Stromal cell of bone marrow (primary cell): ENCODE results near the gene PLEKHH1.

Source experiments
- DNase-seq: peaks from one replicate; pipeline ENCODE4 v3.0.0-alpha.2; 2012; ENCODE audit warnings: low read depth

PLEKHH1 gene

DNA sequence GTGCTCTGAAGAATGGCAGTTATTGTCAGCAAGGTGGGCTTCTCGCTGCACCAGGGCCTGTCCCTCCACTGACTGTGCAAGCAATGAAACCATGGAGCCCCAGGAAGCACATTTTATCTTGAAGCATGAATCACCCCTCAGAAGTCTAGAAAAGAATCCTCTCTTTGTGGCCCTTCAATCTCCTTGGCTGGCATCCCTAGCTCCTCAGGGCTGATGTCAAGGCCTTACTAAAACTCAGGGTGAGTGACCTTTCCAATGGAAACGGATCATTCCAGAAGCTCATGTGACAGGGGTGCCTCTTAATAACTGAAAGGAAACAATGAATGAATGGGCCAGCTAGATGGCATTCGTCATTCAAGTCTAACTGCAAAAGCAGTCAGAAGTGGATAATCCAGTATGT is 22.3 kb upstream of the PLEKHH1 start:
- DNase-seq: no peak

GRCh38 chr14:67512463-67513310 is 20.4 kb upstream of the PLEKHH1 start:
- no peak for DNase-seq

GRCh38 chr14:67513631-67514108 is 19.4 kb upstream of the PLEKHH1 start:
- no peak for DNase-seq

DNA sequence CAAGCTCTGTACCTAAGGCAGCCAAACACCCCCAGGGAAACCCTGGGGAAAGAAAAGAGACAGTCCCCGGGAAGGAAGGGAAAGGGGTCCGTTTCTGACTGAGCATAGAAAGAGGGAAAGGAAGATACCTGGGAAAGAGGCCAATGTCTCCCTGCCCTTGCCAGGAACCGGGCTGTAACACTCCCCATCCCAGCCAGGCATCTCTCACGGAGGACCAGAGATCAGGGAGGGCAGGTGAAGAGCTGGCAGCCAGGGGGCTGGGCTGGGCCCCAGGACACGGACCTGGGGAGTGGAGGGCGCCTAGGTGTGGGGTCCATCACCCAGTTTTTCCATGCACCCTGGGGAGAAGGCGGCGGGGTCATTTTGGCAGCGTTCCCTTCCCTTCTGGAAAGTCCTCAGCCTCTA is 18.9 kb upstream of the PLEKHH1 start:
- DNase-seq: no peak

- DNase-seq: peak; percentile 13
Measured at GRCh38 chr14:67514650-67515385, 18.3 kb upstream of the PLEKHH1 start.

- DNase-seq: no peak
Measured at GRCh38 chr14:67515386-67516079, 17.6 kb upstream of the PLEKHH1 start.

DNA sequence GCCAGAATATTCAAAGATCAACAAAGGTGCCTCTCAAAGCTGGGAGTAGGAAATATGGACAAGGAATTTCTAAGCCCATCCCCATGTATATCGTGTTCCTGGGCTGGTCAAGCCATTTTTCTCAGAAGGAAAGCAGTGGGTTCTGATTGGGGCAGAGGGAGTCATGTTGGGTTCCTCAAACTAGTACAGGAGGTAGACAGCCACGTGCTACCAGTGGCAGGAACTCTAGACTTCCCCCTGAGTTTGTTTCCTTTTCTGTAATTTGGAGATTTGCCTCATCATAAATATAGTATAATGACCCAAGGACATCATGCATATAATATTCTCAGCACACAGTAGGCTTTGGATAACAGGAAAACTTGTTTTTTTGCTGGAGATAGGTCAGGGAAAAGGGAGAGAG is 16.4 kb upstream of the PLEKHH1 start:
- DNase-seq: no peak

GRCh38 chr14:67517083-67517482 is 16.0 kb upstream of the PLEKHH1 start:
- DNase-seq: no peak

- no peak for DNase-seq
Measured at GRCh38 chr14:67519406-67519805, 13.7 kb upstream of the PLEKHH1 start.

DNA sequence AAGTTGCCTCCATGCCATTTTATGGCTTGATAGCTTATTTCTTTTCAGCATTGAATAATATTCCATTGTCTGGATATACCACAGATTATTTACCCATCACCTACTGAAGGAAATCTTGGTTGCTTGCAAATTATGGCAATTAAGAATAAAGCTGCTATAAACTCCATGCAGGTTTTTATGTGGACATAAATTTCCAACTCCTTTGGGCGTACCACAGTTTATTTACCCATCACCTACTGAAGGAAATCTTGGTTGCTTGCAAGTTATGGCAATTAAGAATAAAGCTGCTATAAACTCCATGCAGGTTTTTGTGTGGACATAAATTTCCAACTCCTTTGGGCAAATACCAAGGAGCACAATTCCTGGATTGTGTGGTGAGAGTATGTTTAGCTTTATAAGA is 12.6 kb upstream of the PLEKHH1 start:
- DNase-seq: no peak

GRCh38 chr14:67522270-67522669 is 10.8 kb upstream of the PLEKHH1 start:
- DNase-seq: no peak

DNA sequence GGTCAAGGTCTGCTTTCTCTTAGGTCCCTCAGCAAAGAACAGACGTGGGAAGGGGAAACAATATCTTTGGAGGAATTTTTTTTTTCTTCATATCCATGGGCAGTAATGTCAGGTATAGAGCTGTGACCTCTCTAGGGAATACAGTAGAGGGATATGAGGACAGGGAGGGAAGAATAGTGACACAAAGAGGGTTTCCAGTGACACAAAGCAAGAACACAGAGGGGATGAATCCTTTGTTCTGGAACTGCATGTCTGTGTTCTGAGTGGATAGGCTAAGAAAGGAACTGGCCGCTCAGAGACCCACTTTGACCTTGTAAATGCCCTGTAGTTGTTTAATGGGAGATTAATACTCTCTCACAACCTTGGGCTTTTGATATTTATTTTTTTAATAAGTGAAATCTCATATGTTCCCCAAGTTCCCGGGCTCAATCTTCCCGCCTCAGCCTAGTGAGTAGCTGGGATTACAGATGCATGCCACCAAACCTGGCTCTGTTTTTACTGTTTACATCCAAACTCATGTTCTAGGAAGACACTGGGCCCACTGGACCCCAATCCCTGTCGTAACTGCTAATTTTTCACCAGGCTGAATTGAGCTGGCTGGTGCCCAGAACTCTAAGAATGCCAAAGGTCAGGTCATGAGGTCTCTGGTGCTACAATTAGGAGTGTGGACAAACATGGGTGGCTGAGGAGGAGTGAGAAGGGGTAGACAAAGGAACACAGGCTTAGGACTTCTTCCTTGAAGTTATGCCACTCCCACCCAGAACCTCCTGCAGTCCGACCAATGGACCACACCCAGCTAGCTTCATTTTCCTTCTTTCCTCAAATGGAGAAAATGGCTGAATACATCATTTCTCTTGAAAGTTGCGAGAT is 9.1 kb upstream of the PLEKHH1 start:
- DNase-seq: no peak

- no peak for DNase-seq
Measured at GRCh38 chr14:67524634-67524963, 8.5 kb upstream of the PLEKHH1 start.

GRCh38 chr14:67525389-67525788 is 7.7 kb upstream of the PLEKHH1 start:
- no peak for DNase-seq

GRCh38 chr14:67526181-67526580 is 6.9 kb upstream of the PLEKHH1 start:
- DNase-seq: no peak

GRCh38 chr14:67526676-67527459 is 6.2 kb upstream of the PLEKHH1 start:
- DNase-seq: peak; percentile 18

DNA sequence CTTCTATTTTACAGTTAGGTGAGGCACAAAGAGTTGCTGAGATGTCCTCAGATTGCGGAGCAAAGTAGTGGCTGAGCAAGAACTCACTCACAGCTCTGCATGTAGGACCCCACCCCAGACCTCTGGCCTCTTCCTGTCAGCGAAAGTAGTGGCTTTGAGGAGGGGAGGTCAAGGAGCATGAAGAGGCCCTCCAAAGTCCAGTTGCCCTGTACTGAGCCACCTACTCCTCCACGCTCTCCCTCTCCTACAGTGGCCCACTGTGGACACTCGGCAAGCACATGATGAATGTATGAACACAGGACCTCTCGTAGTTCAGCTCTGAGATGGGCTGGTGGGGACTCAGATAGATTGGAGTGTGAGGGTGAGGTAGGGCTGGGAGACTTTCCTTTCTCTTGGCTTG is 5.3 kb upstream of the PLEKHH1 start:
- DNase-seq: no peak

DNA sequence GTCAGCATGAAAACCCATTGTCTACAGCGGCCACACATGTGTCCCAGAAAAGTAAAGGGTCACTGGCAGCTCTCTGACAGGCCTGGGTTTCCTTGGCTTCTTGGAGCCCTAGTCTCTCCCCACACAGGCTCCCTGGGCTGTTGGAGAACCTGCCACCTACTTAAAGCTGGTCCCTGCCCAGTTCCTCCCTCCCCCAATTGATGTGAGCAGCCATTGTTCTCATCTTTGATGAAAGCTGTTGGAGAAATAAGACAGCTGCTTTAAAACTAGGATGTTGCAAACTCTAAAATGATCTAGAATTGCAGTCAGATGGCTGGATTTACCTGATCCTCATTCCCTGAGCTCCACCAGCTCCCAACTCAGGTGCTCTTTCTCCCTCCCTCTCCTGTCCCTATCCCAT is 4.8 kb upstream of the PLEKHH1 start:
- DNase-seq: no peak

GRCh38 chr14:67529947-67530935 is 2.8 kb upstream of the PLEKHH1 start:
- no peak for DNase-seq

DNA sequence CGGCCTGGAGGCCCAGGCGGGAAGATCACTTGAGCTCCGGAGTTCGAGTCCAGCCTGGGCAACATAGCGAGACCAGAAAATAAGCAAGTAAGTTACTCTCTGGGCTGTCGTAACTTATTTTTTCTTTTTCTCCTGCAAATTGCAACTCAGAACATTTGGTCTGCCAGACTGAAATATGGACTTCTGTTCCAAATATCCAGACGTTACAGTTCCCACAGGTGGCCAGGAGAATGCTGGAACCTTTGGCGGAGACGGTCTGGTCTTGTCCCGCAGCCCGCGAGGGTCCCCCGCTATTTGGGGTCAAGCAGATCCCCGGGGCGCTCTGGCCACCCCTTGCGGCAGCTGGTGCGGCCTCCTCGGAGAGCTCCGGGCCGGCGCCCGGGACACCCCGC is 488 bp upstream of the PLEKHH1 start:
- DNase-seq: no peak
